IPS DF 6.9 (cell line): Measurements from ENCODE around the gene CNR2.
"Not testable (repeated sequence)": the region's sequence is repeated elsewhere in the genome, so short reads cannot be mapped to it uniquely, and the experiment has no call there.

Experiments
- DNase-seq: peaks from one replicate; pipeline ENCODE4 v3.0.0-alpha.2; 2013; ENCODE audit warnings: low read depth, low spot score
- H3K27ac ChIP-seq: one replicate; pipeline ENCODE4 v1.5.1; 2013; ENCODE audit warnings: low read length, control low read depth
- H3K27me3 ChIP-seq: 2 replicates; pipeline ENCODE4 v1.6.1; 2013; ENCODE audit warnings: mild to moderate bottlenecking, low read length; ENCODE audit not compliant: control insufficient read depth, insufficient read depth
- H3K36me3 ChIP-seq: 2 replicates; pipeline ENCODE4 v1.6.1; 2013; ENCODE audit warnings: low read length; ENCODE audit not compliant: control insufficient read depth, insufficient read depth
- H3K4me1 ChIP-seq: 2 replicates; pipeline ENCODE4 v1.6.1; 2013; ENCODE audit warnings: low read length; ENCODE audit not compliant: control insufficient read depth, insufficient read depth
- H3K4me3 ChIP-seq: 2 replicates; pipeline ENCODE4 v1.5.1; 2013; ENCODE audit warnings: mild to moderate bottlenecking, low read length
- H3K9me3 ChIP-seq: 2 replicates; pipeline ENCODE4 v1.6.1; 2013; ENCODE audit warnings: low read length, inconsistent platforms; ENCODE audit not compliant: control insufficient read depth, insufficient read depth
- WGBS: extraction: QIAGEN DNeasy Blood & Tissue Kit; methylation state at CpG from one replicate; pipeline ENCODE4 v1.1.7; 2013; ENCODE audit warnings: mixed read lengths, missing lambda C conversion rate; ENCODE audit not compliant: insufficient read length, insufficient coverage; 5-methylcytosine and 5-hydroxymethylcytosine counted together

Gene CNR2

GRCh38 chr1:23837908-23838307 lies 75.3 kb downstream of the CNR2 start:
- H3K9me3 ChIP-seq, result no peaks in the 10 kb centered on the region
- H3K27me3 ChIP-seq, result no peaks in the 10 kb centered on the region
- no peak for DNase-seq
- peak overlapping the region; percentile 27; the same call in 1 of the 2 replicates for H3K4me3 ChIP-seq
- no peaks in the 10 kb centered on the region for H3K36me3 ChIP-seq
- H3K27ac ChIP-seq, result no peak overlapping the region
- peaks cover 4% of the 10 kb centered on the region; the same call in 1 of the 2 replicates for H3K4me1 ChIP-seq
- no CpG with 5 or more reads among the region's 13 CpGs for WGBS

- Histone ChIP-seq H3K27ac (no peak overlapping the region), H3K27me3 (no peaks in the 10 kb centered on the region), H3K4me3 (no peak overlapping the region), H3K9me3 (no peaks in the 10 kb centered on the region), H3K36me3 (no peaks in the 10 kb centered on the region), H3K4me1 (peaks cover 4% of the 10 kb centered on the region; the same call in 1 of the 2 replicates)
- WGBS, result no CpG with 5 or more reads among the region's 3 CpGs
- no peak for DNase-seq
These were observed 77.1 kb downstream of the CNR2 start for GRCh38 chr1:23836037-23836436.

- H3K27me3 ChIP-seq, DNase-seq, H3K9me3 ChIP-seq, H3K4me1 ChIP-seq, H3K27ac ChIP-seq, H3K36me3 ChIP-seq, H3K4me3 ChIP-seq: not testable (repeated sequence)
- WGBS, result no CpG with 5 or more reads among the region's 6 CpGs
These were observed 79.0 kb downstream of the CNR2 start for GRCh38 chr1:23834156-23834555.

GRCh38 chr1:23827717-23828116 lies 85.4 kb downstream of the CNR2 start:
- no CpG with 5 or more reads among the region's 1 CpG for WGBS
- Histone ChIP-seq H3K27ac (no peak overlapping the region), H3K9me3 (no peaks in the 10 kb centered on the region), H3K27me3 (no peaks in the 10 kb centered on the region), H3K4me3 (no peak overlapping the region), H3K36me3 (no peaks in the 10 kb centered on the region), H3K4me1 (no peaks in the 10 kb centered on the region)
- no peak for DNase-seq

GRCh38 chr1:23826590-23826989 lies 86.6 kb downstream of the CNR2 start:
- H3K27me3 ChIP-seq, result not testable (repeated sequence)

GRCh38 chr1:23825762-23826522 lies 87.2 kb downstream of the CNR2 start:
- H3K4me1 ChIP-seq, result no peaks in the 10 kb centered on the region
- no CpG with 5 or more reads among the region's 24 CpGs for WGBS
- no peak overlapping the region for H3K4me3 ChIP-seq
- no peaks in the 10 kb centered on the region for H3K36me3 ChIP-seq
- H3K27me3 ChIP-seq, result no peaks in the 10 kb centered on the region
- H3K9me3 ChIP-seq, result no peaks in the 10 kb centered on the region
- no peak for DNase-seq
- no peak overlapping the region for H3K27ac ChIP-seq

More at GRCh38 chr1:23826590-23826989, 86.6 kb downstream of the CNR2 start:
- no CpG with 5 or more reads among the region's 13 CpGs for WGBS
- H3K27ac ChIP-seq, H3K4me1 ChIP-seq, H3K36me3 ChIP-seq, DNase-seq, H3K9me3 ChIP-seq, H3K4me3 ChIP-seq: not testable (repeated sequence)

- Histone ChIP-seq H3K36me3 (no peaks in the 10 kb centered on the region), H3K27me3 (no peaks in the 10 kb centered on the region), H3K4me3 (peak within 1 kb of the TSS; percentile 90), H3K9me3 (no peaks in the 10 kb centered on the region), H3K4me1 (no peaks in the 10 kb centered on the region), H3K27ac (no peak within 1 kb of the TSS)
- no CpG with 5 or more reads among the region's 42 CpGs for WGBS
- no peak for DNase-seq
These were observed 87.9 kb downstream of the CNR2 start, which contains the start of gene HMGCL for GRCh38 chr1:23825076-23825761. Gene HMGCL (minus strand): TSS chr1:23825429. CDS start chr1:23825415, 14 bp downstream.

GRCh38 chr1:23824711-23825075 lies 88.5 kb downstream of the CNR2 start:
- Histone ChIP-seq H3K4me1 (no peaks in the 10 kb centered on the region), H3K4me3 (peak overlapping the region; percentile 90), H3K27ac (no peak overlapping the region), H3K36me3 (no peaks in the 10 kb centered on the region), H3K27me3 (no peaks in the 10 kb centered on the region), H3K9me3 (no peaks in the 10 kb centered on the region)
- DNase-seq, result no peak
- no CpG with 5 or more reads among the region's 8 CpGs for WGBS

- no peak for DNase-seq
- Histone ChIP-seq H3K9me3 (no peaks in the 10 kb centered on the region), H3K36me3 (no peaks in the 10 kb centered on the region), H3K4me3 (no peak overlapping the region), H3K27ac (no peak overlapping the region), H3K27me3 (no peaks in the 10 kb centered on the region), H3K4me1 (no peaks in the 10 kb centered on the region)
- no CpG with 5 or more reads among the region's 7 CpGs for WGBS
These were observed 89.4 kb downstream of the CNR2 start for GRCh38 chr1:23823767-23824166.
